H9 (cell line): ENCODE data around the gene DGKB. TPM values are rescaled to one million over a fixed set of nuclear protein-coding genes. Genes with fewer than 3 reads are reported as not detected.

Source experiments
- DNase-seq: peaks from one replicate; pipeline ENCODE4 v3.0.0-alpha.2; 2017
- H2AFZ ChIP-seq: one replicate; pipeline ENCODE4 v1.6.1; 2013; ENCODE audit warnings: mild to moderate bottlenecking, low read length, control low read depth, moderate library complexity
- H2AK5ac ChIP-seq: 2 replicates; pipeline ENCODE4 v1.6.1; 2013; ENCODE audit warnings: low read length, control low read depth, mixed read lengths; ENCODE audit not compliant: insufficient read length
- H2BK120ac ChIP-seq: one replicate; pipeline ENCODE4 v1.6.1; 2013; ENCODE audit warnings: low read depth, mild to moderate bottlenecking, low read length, control low read depth, inconsistent platforms; ENCODE audit not compliant: poor library complexity, severe bottlenecking
- H2BK12ac ChIP-seq: 2 replicates; pipeline ENCODE4 v1.6.1; 2013; ENCODE audit warnings: low read length, control low read depth, mixed read lengths, low read depth; ENCODE audit not compliant: insufficient read length
- H2BK15ac ChIP-seq: 2 replicates; pipeline ENCODE4 v1.6.1; 2013; ENCODE audit warnings: low read depth, low read length, control low read depth
- H2BK20ac ChIP-seq: one replicate; pipeline ENCODE4 v1.6.1; 2013; ENCODE audit warnings: low read depth, mild to moderate bottlenecking, low read length, control low read depth, inconsistent platforms; ENCODE audit not compliant: poor library complexity, severe bottlenecking
- H2BK5ac ChIP-seq: 2 replicates; pipeline ENCODE4 v1.6.1; 2013; ENCODE audit warnings: low read length, control low read depth, mixed read lengths; ENCODE audit not compliant: insufficient read length
- H3K14ac ChIP-seq: 2 replicates; pipeline ENCODE4 v1.6.1; 2013; ENCODE audit warnings: low read length, control low read depth; ENCODE audit not compliant: insufficient read depth
- H3K18ac ChIP-seq: 2 replicates; pipeline ENCODE4 v1.6.1; 2013; ENCODE audit warnings: low read depth, mild to moderate bottlenecking, mixed read lengths, low read length, control low read depth; ENCODE audit not compliant: insufficient read length
- H3K23ac ChIP-seq: 2 replicates; pipeline ENCODE4 v1.6.1; 2013; ENCODE audit warnings: low read length, control low read depth, mixed read lengths, low read depth; ENCODE audit not compliant: insufficient read length
- H3K23me2 ChIP-seq: 2 replicates; pipeline ENCODE4 v1.6.1; 2013; ENCODE audit warnings: low read depth, mild to moderate bottlenecking, mixed read lengths, low read length, control low read depth; ENCODE audit not compliant: insufficient read length, poor library complexity, severe bottlenecking
- H3K27ac ChIP-seq: 2 replicates; pipeline ENCODE4 v1.5.1; 2013; ENCODE audit warnings: low read length, control low read depth, mixed read lengths, low read depth; ENCODE audit not compliant: insufficient read length
- H3K27me3 ChIP-seq: 2 replicates; pipeline ENCODE4 v1.6.1; 2013; ENCODE audit warnings: low read length, control low read depth, inconsistent platforms; ENCODE audit not compliant: insufficient read depth
- H3K4ac ChIP-seq: 2 replicates; pipeline ENCODE4 v1.6.1; 2013; ENCODE audit warnings: low read depth, mild to moderate bottlenecking, control low read depth, inconsistent platforms, low read length, moderate library complexity
- H3K4me1 ChIP-seq: 2 replicates; pipeline ENCODE4 v1.6.1; 2013; ENCODE audit warnings: low read length, control low read depth, inconsistent platforms; ENCODE audit not compliant: insufficient read depth
- H3K4me2 ChIP-seq: 2 replicates; pipeline ENCODE4 v1.6.1; 2013; ENCODE audit warnings: low read length, control low read depth, mixed read lengths; ENCODE audit not compliant: insufficient read length, insufficient read depth
- H3K56ac ChIP-seq: 2 replicates; pipeline ENCODE4 v1.6.1; 2013; ENCODE audit warnings: low read depth, mild to moderate bottlenecking, mixed read lengths, low read length, control low read depth; ENCODE audit not compliant: insufficient read length
- H3K79me1 ChIP-seq: 2 replicates; pipeline ENCODE4 v1.6.1; 2013; ENCODE audit warnings: low read depth, mild to moderate bottlenecking, moderate library complexity, low read length, control low read depth, inconsistent platforms; ENCODE audit not compliant: insufficient read depth, poor library complexity, severe bottlenecking
- H3K79me2 ChIP-seq: 2 replicates; pipeline ENCODE4 v1.6.1; 2013; ENCODE audit warnings: low read length, control low read depth, inconsistent platforms; ENCODE audit not compliant: insufficient read depth
- H3K9ac ChIP-seq: 2 replicates; pipeline ENCODE4 v1.6.1; 2013; ENCODE audit warnings: low read length, control low read depth, mixed read lengths; ENCODE audit not compliant: insufficient read length; ENCODE audit errors: extremely low read depth
- H3K9me3 ChIP-seq: one replicate; pipeline ENCODE4 v1.6.1; 2013; ENCODE audit warnings: low read depth, low read length, inconsistent platforms; ENCODE audit not compliant: control insufficient read depth
- H3T11ph ChIP-seq: one replicate; pipeline ENCODE4 v1.6.1; 2013; ENCODE audit warnings: mild to moderate bottlenecking, low read length, control low read depth, inconsistent platforms
- H4K20me1 ChIP-seq: one replicate; pipeline ENCODE4 v1.6.1; 2013; ENCODE audit not compliant: control insufficient read depth, insufficient read length, insufficient read depth
- H4K5ac ChIP-seq: 2 replicates; pipeline ENCODE4 v1.6.1; 2013; ENCODE audit warnings: low read depth, mild to moderate bottlenecking, mixed read lengths, low read length, control low read depth; ENCODE audit not compliant: insufficient read length
- H4K8ac ChIP-seq: replicated peaks from 2 replicates; pipeline ENCODE4 v1.6.1; 2013; ENCODE audit warnings: low read length, control low read depth, mixed read lengths, low read depth; ENCODE audit not compliant: insufficient read length
- H4K91ac ChIP-seq: 2 replicates; pipeline ENCODE4 v1.6.1; 2013; ENCODE audit warnings: low read depth, mild to moderate bottlenecking, moderate library complexity, mixed read lengths, low read length, control low read depth; ENCODE audit not compliant: insufficient read length
- H3K27ac Mint-ChIP-seq, 3 experiments: 2 replicates in 2 of 3; 3 replicates in 1 of 3; pipeline ENCODE4 v1.8.0; 2020 to 2021; ENCODE audit warnings: mixed read lengths in 3 of 3, mild to moderate bottlenecking in 1 of 3, moderate library complexity in 1 of 3
- H3K27me3 Mint-ChIP-seq: 2 replicates; pipeline ENCODE4 v1.8.0; 2021; ENCODE audit warnings: low read depth, mild to moderate bottlenecking, moderate library complexity, mixed read lengths
- H3K36me3 Mint-ChIP-seq, 3 experiments: 2 replicates in 2 of 3; 3 replicates in 1 of 3; pipeline ENCODE4 v1.8.0; 2020 to 2021; ENCODE audit warnings: low read depth in 3 of 3, mixed read lengths in 3 of 3; ENCODE audit not compliant: insufficient read depth in 1 of 3
- H3K4me1 Mint-ChIP-seq, 2 experiments: 2 replicates each; pipeline ENCODE4 v1.8.0; 2020; ENCODE audit warnings: mixed read lengths in 2 of 2
- H3K4me3 Mint-ChIP-seq, 2 experiments: 2 replicates in 1 of 2; 3 replicates in 1 of 2; pipeline ENCODE4 v1.8.0; 2020 to 2021; ENCODE audit warnings: mild to moderate bottlenecking in 2 of 2, mixed read lengths in 2 of 2, moderate library complexity in 1 of 2
- H3K9me3 Mint-ChIP-seq, 2 experiments: 2 replicates in 1 of 2; 3 replicates in 1 of 2; pipeline ENCODE4 v1.8.0; 2020; ENCODE audit warnings: mild to moderate bottlenecking in 2 of 2, mixed read lengths in 2 of 2, moderate library complexity in 1 of 2
- WGBS: extraction: QIAGEN DNeasy Blood & Tissue Kit; methylation state at CpG from one replicate; pipeline ENCODE4 v1.1.7; 2013; ENCODE audit warnings: missing lambda C conversion rate, low lambda C conversion rate, mixed read lengths; ENCODE audit not compliant: insufficient read length; ENCODE audit errors: extremely low coverage; 5-methylcytosine and 5-hydroxymethylcytosine counted together
- total RNA-seq: library from RNA; stranded (reverse); gene quantifications from 2 replicates; pipeline ENCODE4 v1.2.1, GENCODE V29; 2021
- TF ChIP-seq, protein P1 (sequence below): fragments of 200-600 bp; sonication (generic); conservative IDR thresholded peaks from 3 replicates; pipeline ENCODE4 v1.8.0; 2021; ENCODE audit warnings: antibody characterized with exemption, mild to moderate bottlenecking

DGKB gene
- total RNA-seq, 1 experiment from 2014 or later, result 0.26 TPM

DNA sequence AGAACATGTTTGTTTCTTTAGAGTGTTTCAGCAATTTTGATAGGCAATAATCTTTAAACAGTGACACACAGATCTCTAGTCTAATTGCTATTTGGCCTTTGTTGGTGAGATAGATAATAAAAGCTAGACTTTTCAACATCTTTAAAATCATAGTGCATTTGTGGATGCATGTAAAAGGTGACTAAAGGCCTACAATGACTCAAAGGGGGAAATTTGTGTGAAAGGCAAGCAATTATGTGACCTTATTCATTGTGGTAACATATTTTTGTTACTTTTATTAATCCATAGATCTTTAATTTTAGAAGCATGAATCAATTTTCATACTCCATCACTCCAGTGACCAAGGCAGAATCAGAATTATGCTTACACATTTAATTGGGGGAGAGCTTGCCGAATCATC, 299.7 kb downstream of the DGKB start:
- H3K14ac ChIP-seq, result no peak overlapping the region
- no peaks in the 10 kb centered on the region for H3K9me3 ChIP-seq
- H3K4me2 ChIP-seq, result no peak overlapping the region
- H4K20me1 ChIP-seq, result no peaks in the 10 kb centered on the region
- no peak overlapping the region for H2AFZ ChIP-seq
- H3K4me1 ChIP-seq, result no peaks in the 10 kb centered on the region
- H3K23me2 ChIP-seq, result no peaks in the 10 kb centered on the region
- H4K5ac ChIP-seq, result no peak overlapping the region
- H2BK5ac ChIP-seq, result no peak overlapping the region
- TF ChIP-seq, protein P1, sequence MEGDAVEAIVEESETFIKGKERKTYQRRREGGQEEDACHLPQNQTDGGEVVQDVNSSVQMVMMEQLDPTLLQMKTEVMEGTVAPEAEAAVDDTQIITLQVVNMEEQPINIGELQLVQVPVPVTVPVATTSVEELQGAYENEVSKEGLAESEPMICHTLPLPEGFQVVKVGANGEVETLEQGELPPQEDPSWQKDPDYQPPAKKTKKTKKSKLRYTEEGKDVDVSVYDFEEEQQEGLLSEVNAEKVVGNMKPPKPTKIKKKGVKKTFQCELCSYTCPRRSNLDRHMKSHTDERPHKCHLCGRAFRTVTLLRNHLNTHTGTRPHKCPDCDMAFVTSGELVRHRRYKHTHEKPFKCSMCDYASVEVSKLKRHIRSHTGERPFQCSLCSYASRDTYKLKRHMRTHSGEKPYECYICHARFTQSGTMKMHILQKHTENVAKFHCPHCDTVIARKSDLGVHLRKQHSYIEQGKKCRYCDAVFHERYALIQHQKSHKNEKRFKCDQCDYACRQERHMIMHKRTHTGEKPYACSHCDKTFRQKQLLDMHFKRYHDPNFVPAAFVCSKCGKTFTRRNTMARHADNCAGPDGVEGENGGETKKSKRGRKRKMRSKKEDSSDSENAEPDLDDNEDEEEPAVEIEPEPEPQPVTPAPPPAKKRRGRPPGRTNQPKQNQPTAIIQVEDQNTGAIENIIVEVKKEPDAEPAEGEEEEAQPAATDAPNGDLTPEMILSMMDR, result no peak
- no peaks in the 10 kb centered on the region for H3K36me3 Mint-ChIP-seq
- WGBS, result no CpG with 5 or more reads among the region's 1 CpG
- H2AK5ac ChIP-seq, result no peak overlapping the region
- H3K79me2 ChIP-seq, result no peaks in the 10 kb centered on the region
- no peak overlapping the region for H3K27ac ChIP-seq
- no peaks in the 10 kb centered on the region for H3K79me1 ChIP-seq
- H3K23ac ChIP-seq, result no peak overlapping the region
- H3K4me3 Mint-ChIP-seq, result no peak overlapping the region
- H2BK15ac ChIP-seq, result no peak overlapping the region
- no peaks in the 10 kb centered on the region for H3K27me3 ChIP-seq
- no peak for DNase-seq
- no peaks in the 10 kb centered on the region for H3K9me3 Mint-ChIP-seq
- no peak overlapping the region for H2BK120ac ChIP-seq
- H3K9ac ChIP-seq, result no peak overlapping the region
- no peak overlapping the region for H2BK20ac ChIP-seq
- no peak overlapping the region for H2BK12ac ChIP-seq
- no peak overlapping the region for H3K27ac Mint-ChIP-seq
- no peaks in the 10 kb centered on the region for H3K27me3 Mint-ChIP-seq
- no peaks in the 10 kb centered on the region; a peak in 1 of 4 replicates for H3K4me1 Mint-ChIP-seq
- no peak overlapping the region for H3T11ph ChIP-seq
- no peak overlapping the region for H4K91ac ChIP-seq
- H3K56ac ChIP-seq, result no peak overlapping the region
- H3K18ac ChIP-seq, result no peak overlapping the region
- H4K8ac ChIP-seq, result no peak overlapping the region
- no peak overlapping the region for H3K4ac ChIP-seq
